GM11168 (cell line): ENCODE data around the gene EXOC3L1.

Source experiments
- in situ Hi-C: fragments of 300-500 bp; cut with MboI; formaldehyde crosslinking; loops from one replicate; pipeline ENCODE4 v1.12.0; 2022; ENCODE audit warnings: low sequenced_read_pairs; ENCODE audit not compliant: unreplicated experiment

EXOC3L1 gene

DNA sequence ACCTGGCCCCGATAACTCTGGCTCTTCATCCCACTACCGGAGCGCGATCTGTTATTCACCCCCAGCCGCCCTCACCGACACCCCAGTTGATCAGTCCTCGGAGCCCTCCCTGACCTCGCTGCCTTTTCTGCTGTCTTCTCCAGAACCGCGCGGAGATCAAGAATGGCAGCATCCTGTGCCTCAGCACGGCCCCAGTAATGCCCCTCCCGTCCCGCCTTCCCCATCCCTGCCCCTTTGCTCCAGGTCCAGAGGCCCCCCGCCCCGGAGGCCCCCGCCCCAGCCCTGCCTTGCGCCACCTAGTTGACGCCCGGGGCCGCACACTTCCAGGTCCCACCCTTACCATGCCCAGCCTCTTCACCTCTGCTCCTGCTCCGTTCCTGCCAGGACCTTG lies 9.9 kb upstream of the EXOC3L1 start:
- in situ Hi-C loops: no loop called here

DNA sequence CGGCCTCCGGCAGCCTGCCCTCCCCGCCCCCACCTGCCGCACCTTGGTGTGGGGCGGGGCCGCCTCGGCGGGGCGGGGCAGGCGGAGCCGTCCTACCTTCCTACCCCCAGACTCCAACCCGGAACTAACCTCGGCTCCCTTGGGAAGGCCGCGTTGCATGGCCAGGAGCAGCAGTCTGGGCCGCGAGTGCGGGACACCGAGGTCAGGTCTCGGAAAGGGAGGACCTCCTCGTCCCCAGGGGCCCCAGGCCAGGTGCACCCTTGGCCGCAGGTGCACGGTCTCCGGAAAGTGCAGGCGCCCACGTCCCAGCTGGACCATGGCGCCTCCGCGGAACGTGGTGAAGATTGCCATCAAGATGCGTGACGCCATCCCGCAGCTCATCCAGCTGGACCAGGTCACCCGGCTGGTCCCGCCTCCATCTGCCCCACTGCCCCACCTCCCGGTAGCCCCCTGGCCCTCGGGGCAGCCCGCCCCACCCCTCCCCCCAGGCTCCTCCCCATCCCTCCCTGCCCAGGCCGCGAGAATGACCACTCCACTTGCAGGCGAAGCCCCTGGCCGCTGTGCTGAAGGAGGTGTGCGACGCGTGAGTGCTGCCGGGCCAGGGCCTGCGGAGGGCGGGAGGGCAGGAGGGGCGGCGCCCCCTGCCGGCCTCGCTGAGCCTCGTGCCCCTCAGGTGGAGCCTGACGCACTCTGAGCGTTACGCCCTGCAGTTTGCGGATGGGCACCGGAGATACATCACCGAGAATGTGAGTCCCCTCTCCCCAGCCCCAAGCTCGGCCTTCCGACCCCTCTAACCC lies 9.3 kb upstream of the EXOC3L1 start, which contains the start of gene ELMO3:
Gene ELMO3 (plus strand): TSS at position 121 of the 797 bp plus-strand sequence. CDS start 196 bp downstream, at position 317.
- in situ Hi-C loops: no loop called here

GRCh38 chr16:67198238-67198734 lies 8.3 kb upstream of the EXOC3L1 start:
- in situ Hi-C loops: no loop called here

GRCh38 chr16:67197704-67198103 lies 7.8 kb upstream of the EXOC3L1 start:
- in situ Hi-C loops: no loop called here

DNA sequence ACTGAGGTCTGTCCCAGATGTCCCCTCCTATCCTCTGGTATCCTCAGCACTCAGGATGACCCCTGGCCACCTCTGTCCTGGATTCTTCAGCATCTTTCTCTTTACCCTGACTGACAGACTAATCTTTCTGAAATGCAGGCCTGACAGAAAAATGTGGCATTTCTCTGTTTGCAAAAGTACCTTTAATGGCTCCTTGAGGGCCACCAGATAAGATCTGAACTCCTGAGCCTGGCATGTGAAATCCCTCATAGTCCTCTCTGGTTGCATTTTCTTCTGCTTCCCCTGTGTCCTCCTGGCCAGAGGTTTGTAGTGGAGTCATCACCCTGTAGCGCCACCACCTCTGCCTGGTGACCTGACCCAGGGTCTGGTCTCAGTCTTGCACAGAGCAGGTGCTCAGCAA lies 6.9 kb upstream of the EXOC3L1 start:
- in situ Hi-C loops: no loop called here

GRCh38 chr16:67195676-67196075 lies 5.7 kb upstream of the EXOC3L1 start:
- in situ Hi-C loops: no loop called here

- in situ Hi-C loops: no loop called here
Observed at GRCh38 chr16:67194260-67194659, 4.3 kb upstream of the EXOC3L1 start.

DNA sequence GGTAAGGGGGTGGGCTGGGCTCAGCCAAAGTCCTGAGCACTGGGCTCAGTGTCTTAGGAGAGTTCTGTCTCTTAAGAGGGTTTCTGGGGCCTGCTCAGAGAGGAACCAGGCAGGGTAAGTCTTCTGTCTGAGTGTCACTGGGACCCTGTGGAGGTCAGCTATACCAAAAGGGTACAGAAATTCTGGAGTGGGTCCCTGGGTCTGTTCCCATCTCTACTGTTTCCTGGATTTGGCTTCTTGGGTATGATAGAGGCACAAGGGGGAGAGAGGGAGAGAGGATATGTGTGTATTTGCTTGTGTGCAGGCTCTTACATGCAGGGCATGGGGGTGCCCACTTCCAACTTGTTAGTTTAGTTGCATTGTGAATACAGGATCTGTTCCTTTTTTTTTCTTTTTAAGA lies 3.6 kb upstream of the EXOC3L1 start:
- in situ Hi-C loops: no loop called here

DNA sequence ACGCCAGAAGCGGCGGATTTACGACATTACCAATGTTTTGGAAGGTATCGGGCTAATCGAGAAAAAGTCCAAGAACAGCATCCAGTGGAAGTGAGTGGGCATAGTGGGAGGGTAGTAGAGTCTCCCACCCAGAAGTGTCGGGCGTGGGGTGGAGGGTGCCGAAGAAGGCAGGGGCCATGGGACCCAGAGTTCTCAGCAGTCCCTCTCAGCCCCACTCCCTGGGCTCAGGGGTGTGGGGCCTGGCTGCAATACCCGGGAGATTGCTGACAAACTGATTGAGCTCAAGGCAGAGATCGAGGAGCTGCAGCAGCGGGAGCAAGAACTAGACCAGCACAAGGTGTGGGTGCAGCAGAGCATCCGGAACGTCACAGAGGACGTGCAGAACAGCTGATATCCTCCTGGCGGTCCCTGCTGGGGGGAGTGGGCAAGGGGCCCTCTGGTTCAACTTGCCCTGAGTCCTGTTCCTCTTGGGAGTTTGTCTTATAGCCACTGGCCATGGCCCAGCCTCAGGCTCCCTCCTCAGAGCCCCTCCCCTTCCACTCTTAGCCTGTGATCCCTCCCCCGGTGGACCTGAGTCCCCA lies 2.9 kb upstream of the EXOC3L1 start:
- in situ Hi-C loops: no loop called here

GRCh38 chr16:67191995-67192681 lies 2.2 kb upstream of the EXOC3L1 start, which contains the start of gene E2F4:
Gene E2F4 (plus strand): TSS chr16:67192155. CDS start chr16:67192228, 73 bp downstream.
- in situ Hi-C loops: no loop called here

DNA sequence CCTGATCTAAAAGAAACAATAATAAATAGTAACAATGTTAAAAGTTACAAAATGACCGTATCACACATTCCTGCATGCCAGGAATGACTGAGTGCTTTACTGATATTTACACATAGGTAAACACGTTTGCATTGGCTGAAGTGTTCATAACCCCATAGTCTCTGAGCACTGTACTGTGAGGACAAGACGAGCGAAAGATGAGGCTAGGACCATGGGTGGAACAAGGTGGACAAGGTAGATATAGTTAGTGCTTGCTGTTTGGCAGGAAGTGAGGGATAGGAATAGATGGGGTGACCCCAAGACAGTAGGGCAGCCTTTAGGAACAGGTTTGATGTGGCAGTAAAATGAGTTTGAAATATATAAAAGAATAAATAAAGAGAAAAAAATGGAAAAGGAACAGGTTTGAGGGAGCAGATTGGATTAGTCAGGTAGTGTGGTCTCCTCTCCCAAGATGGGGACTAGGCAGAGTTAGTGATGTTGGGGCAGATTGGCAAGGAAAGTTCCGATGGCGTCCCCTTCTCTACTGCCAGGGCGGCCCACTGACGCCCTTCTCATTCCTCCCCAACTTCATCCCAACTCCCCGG lies 1.6 kb upstream of the EXOC3L1 start:
- in situ Hi-C loops: no loop called here

DNA sequence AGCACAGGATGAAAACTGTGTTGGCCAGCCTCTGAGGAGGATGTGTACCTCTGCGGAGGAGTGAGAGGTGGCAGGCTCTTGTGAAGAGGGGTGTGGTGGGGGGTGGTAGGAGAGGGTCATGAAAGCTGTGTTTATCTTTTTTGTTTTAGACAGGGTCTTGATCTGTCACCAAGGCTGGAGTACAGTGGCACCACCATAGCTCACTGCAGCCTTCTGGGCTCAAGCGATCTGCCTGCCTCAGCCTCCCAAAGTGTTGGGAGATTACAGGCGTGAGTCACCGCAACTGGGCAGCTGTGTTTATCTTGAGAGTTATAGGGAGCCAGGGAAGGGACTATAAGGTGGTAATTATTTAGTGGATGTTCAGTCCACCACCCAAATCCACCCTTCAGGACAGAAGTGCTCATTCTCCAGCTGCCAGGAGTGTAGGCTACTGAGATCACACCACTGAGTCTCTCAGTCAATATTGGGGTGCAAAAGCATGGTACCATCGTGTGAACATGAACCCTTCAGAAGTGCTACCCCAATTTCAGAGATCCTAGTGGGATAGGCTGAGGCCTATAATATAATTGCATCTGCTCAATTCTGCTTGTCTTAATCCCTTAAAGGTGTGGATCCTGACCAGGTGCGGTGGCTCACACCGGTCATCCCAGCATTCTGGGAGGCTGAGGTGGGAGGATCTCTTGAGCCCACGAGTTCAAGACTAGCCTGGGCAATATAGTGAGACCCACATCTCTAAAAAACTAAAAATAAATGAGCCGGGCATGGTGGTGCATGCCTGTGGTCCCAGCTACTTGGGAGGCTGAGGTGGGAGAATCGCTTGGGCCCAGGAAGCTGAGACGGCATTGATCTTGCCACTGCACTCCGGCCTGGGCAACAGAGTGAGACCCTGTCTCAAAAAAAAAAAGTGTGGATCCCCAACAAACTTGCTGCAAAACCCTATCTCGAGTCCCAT lies 788 bp upstream of the EXOC3L1 start:
- in situ Hi-C loops: no loop called here

DNA sequence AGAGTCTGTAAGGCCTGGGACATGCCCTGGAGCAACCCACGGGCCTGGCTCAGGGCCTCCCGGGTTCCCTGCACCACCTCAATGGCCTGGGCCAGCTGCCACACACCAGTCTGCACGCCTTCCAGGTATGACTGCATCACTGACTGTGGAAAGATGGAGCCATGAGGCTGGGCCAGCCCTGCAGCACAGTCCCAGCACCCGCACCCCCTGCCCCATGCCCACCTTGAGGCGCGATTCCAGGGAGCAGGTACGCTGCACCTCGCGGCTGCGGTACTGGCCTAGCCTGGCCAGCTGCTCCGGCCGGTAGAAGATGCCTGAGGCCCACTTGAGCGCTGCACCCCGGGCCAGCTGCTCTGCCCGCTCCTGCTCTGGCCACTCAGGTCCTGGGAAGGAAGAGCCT lies 1.1 kb downstream of the EXOC3L1 start:
- in situ Hi-C loops: no loop called here

DNA sequence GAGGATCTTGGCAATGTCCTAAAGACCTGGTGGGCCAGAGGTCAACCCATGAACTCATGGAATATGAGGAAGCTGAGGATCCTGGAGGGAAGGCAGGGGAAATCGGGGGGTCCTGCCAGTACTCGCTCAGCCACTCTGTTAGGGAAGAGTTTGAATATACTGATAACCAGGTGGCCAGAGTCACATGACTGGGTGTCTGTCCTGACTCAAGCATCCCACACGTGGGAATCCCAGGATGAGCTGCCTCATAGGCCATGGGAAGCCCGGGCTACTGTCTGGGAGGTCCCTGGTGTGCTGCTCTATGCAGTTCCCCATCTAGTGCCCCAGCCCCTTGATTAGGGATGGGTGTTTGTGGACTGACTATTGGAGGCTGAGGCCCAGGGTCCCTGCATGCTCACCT lies 1.6 kb downstream of the EXOC3L1 start:
- in situ Hi-C loops: no loop called here

DNA sequence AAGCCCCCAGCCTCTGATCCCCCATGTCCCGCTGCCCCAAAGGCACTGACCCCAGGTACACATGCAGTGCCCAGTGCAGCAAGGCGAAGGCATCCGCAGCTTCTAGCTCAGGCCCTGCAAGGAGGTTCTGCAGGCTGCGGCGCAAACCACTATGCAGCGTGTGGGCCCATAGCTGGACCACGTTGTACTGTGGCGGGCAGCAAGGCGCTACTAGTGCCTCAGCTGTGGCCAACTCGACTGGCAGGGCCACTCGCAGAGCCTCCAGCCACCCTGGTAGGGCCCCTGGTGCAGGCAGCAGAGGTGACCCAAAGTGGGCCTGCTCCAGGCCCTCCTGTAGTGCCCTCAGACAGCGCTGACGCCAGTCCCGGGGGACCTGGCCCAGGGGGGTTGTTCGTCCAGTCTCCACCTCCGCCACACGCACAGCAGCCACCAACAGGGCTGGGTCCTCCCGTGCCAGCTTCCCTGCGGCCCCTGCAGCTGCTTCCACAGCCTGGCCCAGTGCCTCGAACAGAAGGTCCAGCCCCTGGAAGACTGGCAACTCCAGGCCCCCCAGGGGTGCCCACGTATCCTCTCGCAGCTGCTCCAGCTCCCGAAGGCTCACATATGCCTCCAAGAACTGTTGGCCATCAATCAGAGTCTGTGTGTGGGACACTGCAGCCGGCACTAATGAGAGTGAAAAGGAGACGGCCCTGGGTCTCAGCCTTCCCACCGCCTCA lies 2.6 kb downstream of the EXOC3L1 start:
- in situ Hi-C loops: no loop called here

DNA sequence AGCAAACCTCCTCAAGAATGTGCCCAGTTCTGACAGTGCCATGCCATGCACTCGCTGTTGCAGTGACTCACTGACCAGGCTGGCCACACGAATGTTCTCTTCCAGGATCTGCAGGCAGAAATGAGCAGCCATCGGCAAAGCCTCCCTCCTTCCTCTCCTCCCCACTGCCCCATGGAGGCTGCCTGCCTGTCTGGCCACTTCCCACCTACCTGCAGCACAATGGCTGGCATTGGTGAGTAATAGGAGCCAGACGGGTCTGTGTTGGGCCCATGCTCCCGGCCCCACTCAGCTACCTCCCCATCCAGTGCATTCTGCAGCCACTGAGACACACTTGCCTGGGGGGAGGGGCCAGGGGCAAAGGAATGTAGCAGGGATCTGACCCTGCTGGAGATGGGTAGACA lies 3.4 kb downstream of the EXOC3L1 start:
- in situ Hi-C loops: no loop called here

DNA sequence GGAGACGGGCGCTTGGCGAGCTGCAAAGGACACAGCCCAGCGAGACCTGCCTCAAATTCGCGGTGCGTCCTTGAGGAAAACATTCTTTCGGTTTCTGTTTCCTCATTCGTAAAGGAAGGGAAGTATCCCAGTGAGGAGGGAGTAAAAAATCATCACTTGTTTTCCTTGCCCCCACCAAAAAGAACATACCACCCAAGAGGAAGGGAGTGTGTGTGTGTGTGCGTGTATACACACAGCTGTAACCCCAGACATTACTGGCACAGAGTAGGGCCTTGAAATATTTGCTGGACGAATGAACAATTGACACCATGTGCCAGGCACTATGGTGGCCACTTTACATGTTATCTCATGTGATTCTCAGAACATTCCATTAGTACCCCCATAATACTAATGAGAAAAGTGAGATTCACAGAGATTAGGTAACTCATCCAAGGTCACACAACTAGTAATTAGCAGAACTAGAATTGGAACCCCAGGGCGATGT lies 4.2 kb downstream of the EXOC3L1 start:
- in situ Hi-C loops: no loop called here

DNA sequence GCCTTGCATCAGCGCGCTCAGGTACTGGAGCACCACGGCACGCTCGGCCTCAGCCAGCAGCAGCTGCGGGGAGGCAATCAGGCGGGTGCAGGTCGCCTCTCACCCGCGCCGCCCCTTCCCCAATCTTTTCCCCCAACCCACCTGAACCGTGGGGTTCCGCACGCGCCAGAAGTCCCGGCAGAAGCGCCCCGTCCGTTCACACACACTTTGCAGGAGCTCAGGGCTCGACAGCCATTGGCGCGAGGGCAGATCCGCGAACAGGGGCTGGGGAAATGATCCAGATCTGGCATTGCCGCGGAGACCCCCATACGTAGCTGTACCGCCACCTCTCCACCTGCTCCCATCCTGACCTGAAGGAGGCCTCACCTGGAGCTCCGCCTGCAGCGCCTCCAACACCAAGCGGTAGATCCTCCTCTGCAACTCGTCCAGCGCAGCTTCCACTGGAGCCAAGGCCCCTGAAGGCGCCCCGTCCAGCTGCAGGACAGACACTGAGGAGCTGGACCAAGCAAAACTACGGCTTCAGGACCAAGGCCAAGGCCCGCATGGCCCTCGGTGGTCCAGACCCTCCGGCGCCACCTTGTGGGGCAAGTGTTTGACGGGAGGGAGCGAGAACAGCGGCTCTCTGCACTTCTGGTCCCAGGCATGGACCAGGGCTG lies 4.8 kb downstream of the EXOC3L1 start:
- in situ Hi-C loops: no loop called here
